K562 (cell line): ENCODE measurements around the gene ZNHIT1. TPM values are rescaled to one million over a fixed set of nuclear protein-coding genes. Genes with fewer than 3 reads are reported as not detected.

ENCODE experiments used
- ATAC-seq: fragments of 200-7000 bp; cut with Tn5 transposase; 3 replicates; pipeline ENCODE4 v1.9.1; 2020; ENCODE audit warnings: moderate library complexity
- BruUV-seq: library from RNA; stranded (reverse); fragments of 400-500 nt; replicated peaks from 2 replicates; lab custom pipeline; 2021; lab: Mats Ljungman, UMichigan
- CTCF ChIA-PET: fragments of 300-600 bp; formaldehyde crosslinking; extraction: SDS; loops from one replicate; lab custom pipeline; 2021; ENCODE audit warnings: low intra/inter-chr PET ratio; lab: Yijun Ruan, JAX
- POLR2A ChIA-PET: fragments of 300-600, 350-650 bp; sonication (Branson Sonifier 250); formaldehyde crosslinking; extraction: SDS; loops from one replicate; lab custom pipeline; 2021; ENCODE audit warnings: antibody characterized with exemption, inconsistent platforms; lab: Yijun Ruan, JAX
- DNase-seq, 4 experiments: peaks; one replicate each; pipeline versions ENCODE4 v3.0.0 to v3.0.0-alpha.2; 2011 to 2018; ENCODE audit warnings: low spot score in 3 of 4, mixed read lengths in 3 of 4; ENCODE audit errors: extremely low read depth in 1 of 4
- FAIRE-seq: peaks from 2 replicates; lab custom pipeline; 2011; peaks lifted over from hg19 to GRCh38; lab: Jason Lieb, UNC
- H2AFZ ChIP-seq: 2 replicates; pipeline ENCODE4 v1.6.0; 2011; ENCODE audit warnings: low read depth, low read length, control low read depth, inconsistent platforms
- H3K27ac ChIP-seq: fragments of 200-600 bp; 3 replicates; pipeline ENCODE4 v1.8.0; 2011; ENCODE audit warnings: low read depth, mild to moderate bottlenecking, control low read depth, inconsistent platforms, low read length, moderate library complexity, mixed read lengths; ENCODE audit errors: extremely low read depth
- H3K27me3 ChIP-seq, 2 experiments: fragments of 300-600 bp in 1 of 2; 2 replicates in 1 of 2; 3 replicates in 1 of 2; pipeline versions ENCODE4 v1.6.0 to v1.8.0; 2011; ENCODE audit warnings: inconsistent platforms in 2 of 2, low read length in 2 of 2, mild to moderate bottlenecking in 1 of 2, mixed read lengths in 1 of 2, moderate library complexity in 1 of 2; ENCODE audit not compliant: control insufficient read depth in 2 of 2, insufficient read depth in 2 of 2
- H3K36me3 ChIP-seq: fragments of 300-600 bp; 3 replicates; pipeline ENCODE4 v1.8.0; 2011; ENCODE audit warnings: mild to moderate bottlenecking, low read length, inconsistent platforms; ENCODE audit not compliant: control insufficient read depth, insufficient read depth
- H3K4me1 ChIP-seq, 2 experiments: fragments of 200-600 bp in 1 of 2; replicated peaks in 1 of 2; 2 replicates in 1 of 2; 3 replicates in 1 of 2; pipeline versions ENCODE4 v1.5.1 to v1.8.0; 2011; ENCODE audit warnings: inconsistent platforms in 2 of 2, low read length in 2 of 2, mild to moderate bottlenecking in 1 of 2, mixed read lengths in 1 of 2, moderate library complexity in 1 of 2; ENCODE audit not compliant: control insufficient read depth in 2 of 2, insufficient read depth in 2 of 2
- H3K4me2 ChIP-seq: 2 replicates; pipeline ENCODE4 v1.6.1; 2011; ENCODE audit warnings: low read length, control low read depth, inconsistent platforms, mixed read lengths; ENCODE audit not compliant: insufficient read depth
- H3K4me3 ChIP-seq: fragments of 200-600 bp; sonication (generic), shearing (Covaris generic); 2 replicates; pipeline ENCODE4 v1.5.1; 2016; ENCODE audit warnings: control low read depth, inconsistent platforms
- H3K79me2 ChIP-seq: fragments of 200-600 bp; 3 replicates; pipeline ENCODE4 v1.8.0; 2011; ENCODE audit warnings: low read length, inconsistent platforms; ENCODE audit not compliant: control insufficient read depth, insufficient read depth
- H3K9ac ChIP-seq, 2 experiments: 2 replicates each; pipeline versions ENCODE4 v1.6.0 to v1.6.1; 2011; ENCODE audit warnings: low read depth in 2 of 2, low read length in 2 of 2, control low read depth in 1 of 2, inconsistent platforms in 1 of 2, mild to moderate bottlenecking in 1 of 2, mixed read lengths in 1 of 2; ENCODE audit not compliant: insufficient read depth in 1 of 2
- H3K9me1 ChIP-seq: one replicate; pipeline ENCODE4 v1.6.0; 2011; ENCODE audit warnings: inconsistent platforms, mild to moderate bottlenecking, low read length, moderate library complexity; ENCODE audit not compliant: control insufficient read depth, insufficient read depth
- H3K9me3 ChIP-seq: replicated peaks from 2 replicates; pipeline ENCODE4 v1.5.1; 2011; ENCODE audit warnings: low read depth, low read length, inconsistent platforms; ENCODE audit not compliant: control insufficient read depth, insufficient read depth
- H4K20me1 ChIP-seq: replicated peaks from 2 replicates; pipeline ENCODE4 v1.6.1; 2011; ENCODE audit warnings: low read length, inconsistent platforms, mixed read lengths; ENCODE audit not compliant: control insufficient read depth, insufficient read depth
- BCOR ChIP-seq: fragments of 450-650 bp; IDR thresholded peaks from 2 replicates; pipeline ENCODE4 v1.6.1; 2016
- CHD1 ChIP-seq: fragments of 200-600 bp; sonication (generic); IDR thresholded peaks from one replicate; pipeline ENCODE4 v1.6.1; 2012; ENCODE audit warnings: mild to moderate bottlenecking, moderate library complexity, low read length, inconsistent platforms
- HLTF ChIP-seq: fragments of 450-650 bp; IDR thresholded peaks from 2 replicates; pipeline ENCODE4 v1.6.1; 2016
- IRF9 ChIP-seq: fragments of 450-650 bp; IDR thresholded peaks from 2 replicates; pipeline ENCODE4 v1.6.1; 2016; ENCODE audit warnings: missing biosample characterization, missing genetic modification characterization
- MBD1 ChIP-seq: fragments of 250-450 bp; sonication (Bioruptor Pico); IDR thresholded peaks from 2 replicates; pipeline ENCODE4 v1.8.0; 2022; ENCODE audit warnings: inconsistent platforms
- PRDM10 ChIP-seq: fragments of 450-650 bp; IDR thresholded peaks from 2 replicates; pipeline ENCODE4 v1.6.1; 2018; ENCODE audit not compliant: partially characterized antibody
- TAF1 ChIP-seq: IDR thresholded peaks from 2 replicates; pipeline ENCODE4 v1.6.1; 2011; ENCODE audit warnings: mild to moderate bottlenecking, low read length, moderate library complexity; ENCODE audit not compliant: insufficient read depth, control insufficient read depth, severe bottlenecking; ENCODE audit errors: extremely low read depth
- TEAD1 ChIP-seq, 2 experiments: fragments of 450-650 bp in 1 of 2; sonication (generic) in 1 of 2; formaldehyde crosslinking; IDR thresholded peaks; 2 replicates each; pipeline versions ENCODE4 v1.4.0 to v1.8.0; 2020 to 2022; ENCODE audit warnings: mild to moderate bottlenecking in 2 of 2, missing genetic modification reagents in 1 of 2
- VEZF1 ChIP-seq: fragments of 200-800 bp; sonication (Bioruptor generic); IDR thresholded peaks from 2 replicates; pipeline ENCODE4 v1.6.1; 2017; ENCODE audit warnings: missing genetic modification characterization, missing compliant biosample characterization
- ZNF511 ChIP-seq: sonication (generic); formaldehyde crosslinking; IDR thresholded peaks from 2 replicates; pipeline ENCODE4 v1.8.0; 2022; ENCODE audit warnings: mild to moderate bottlenecking, missing genetic modification reagents
- WGBS: fragments of 100-300 bp; shearing (Covaris generic); methylation state at CpG from one replicate; pipeline ENCODE4 v1.1.6; 2016; ENCODE audit warnings: low coverage, mixed read lengths; ENCODE audit not compliant: insufficient coverage; ENCODE audit errors: missing lambda C conversion rate; 5-methylcytosine and 5-hydroxymethylcytosine counted together
- in situ Hi-C: fragments of 300-500 bp; cut with MboI; formaldehyde crosslinking; loops from 4 replicates; pipeline ENCODE4 v1.15.0; 2018; ENCODE audit warnings: inconsistent platforms, mixed read lengths
- intact Hi-C: fragments of 100-400 bp; cut with micrococcal nuclease; formaldehyde crosslinking; loops from 2 replicates; pipeline ENCODE4 v1.14.2; 2022
- polyA plus RNA-seq, 8 experiments: library from polyadenylated mRNA; depleted of rRNA in 4 of 8; stranded (reverse) in 5 of 8; unstranded in 3 of 8; fragments of >200 nt; fragmentation: Nextera tagmentation in 2 of 8; fragmentation: Illumina TruSeq in 1 of 8; extraction: Ambion mirVana in 2 of 8; extraction: Trizol in 1 of 8; gene quantifications; 2 replicates each; pipeline versions ENCODE4 v1.2.1 to v1.2.3, GENCODE V29; 2011 to 2014; ENCODE audit warnings: inconsistent platforms in 1 of 8, missing spikeins in 1 of 8
- total RNA-seq, 7 experiments: library from RNA; depleted of rRNA in 6 of 7; stranded (reverse); fragments of >200 nt in 6 of 7; fragmentation: Illumina TruSeq in 2 of 7; extraction: Trizol in 2 of 7; gene quantifications; 2 replicates each; pipeline versions ENCODE4 v1.2.1 to v1.2.3, GENCODE V29; 2011 to 2021; ENCODE audit warnings: low replicate concordance in 1 of 7

The ZNHIT1 gene
- total and polyA plus RNA-seq, 9 of the 15 experiments (the other 6 are each of a cell fraction or from before 2014, with no cell fraction given), result 6.4 to 162 (median 70.1) TPM

- DNase-seq, result no peak
- Histone ChIP-seq H3K27ac (peak overlapping the region; percentile 95), H3K4me1 (peaks cover 22 to 45% of the 10 kb centered on the region in 2 experiments), H3K9me3 (no peaks in the 10 kb centered on the region), H3K9me1 (peaks cover 9% of the 10 kb centered on the region), H2AFZ (peak overlapping the region; percentile 97), H3K4me2 (peak overlapping the region; percentile 96), H3K36me3 (peaks cover 37% of the 10 kb centered on the region; the same call in 2 of the 3 replicates), H3K4me3 (peak overlapping the region; percentile 67), H4K20me1 (no peaks in the 10 kb centered on the region), H3K9ac (peak overlapping the region; percentile 88 to 92), H3K27me3 (no peaks in the 10 kb centered on the region), H3K79me2 (peaks cover 46% of the 10 kb centered on the region)
- in situ Hi-C loops, result no loop called here
- ChIA-PET POLR2A (interaction anchor here (0.7 to 2.4 kb wide), 14 partner anchors 9 to 123 kb away, joined by 3 to 19 read pairs (median 4); partner anchors contain the start of gene CLDN15), CTCF (interaction anchor here (0.6 kb wide), 1 partner anchor 603 kb away, joined by 3 read pairs; no protein-coding TSS in a partner anchor)
- 2% methylated on average over 25 of the region's 26 CpGs for WGBS
- intact Hi-C loops, result no loop called here
- no peak; the same call in 2 of the 3 replicates for ATAC-seq
- peak; percentile 6 for FAIRE-seq
- TSS peak; percentile 85 for BruUV-seq
- 0 out of 4 replicates have a peak, but pooled peaks of 1 of the 2 experiments have one; percentile 18 for TF ChIP-seq TEAD1 (CRISPR knock-in tag; IDR thresholded peaks at IDR 0.05)
- peak; percentile 58; the same call in 1 of the 2 replicates for TF ChIP-seq ZNF511
- TF ChIP-seq MBD1 (CRISPR knock-in tag), result no peak
- TF ChIP-seq IRF9, result 0 out of 2 replicates have a peak, but pooled peaks have one; percentile 14
- TF ChIP-seq BCOR, result peak; percentile 69; the same call in 1 of the 2 replicates
- TF ChIP-seq VEZF1, result 0 out of 2 replicates have a peak, but pooled peaks have one; percentile 29
- peak; percentile 23 for TF ChIP-seq PRDM10
- TF ChIP-seq HLTF, result 0 out of 2 replicates have a peak, but pooled peaks have one; percentile 24
- TF ChIP-seq CHD1, result peak; percentile 40
- TF ChIP-seq TAF1, result peak; percentile 18
Observed at GRCh38 chr7:101218236-101219125, 516 bp downstream of the ZNHIT1 start.
